CD4-positive, alpha-beta T cell treated with Interleukin-2 at 100 ng/mL for 4 hours (primary cell): ENCODE measurements around the gene ZNF492.
"Not testable (repeated sequence)": the region's sequence is repeated elsewhere in the genome, so short reads cannot be mapped to it uniquely, and the experiment has no call there.

Experiments used
- DNase-seq: peaks from one replicate; pipeline ENCODE4 v3.0.0-alpha.2; 2020; ENCODE audit warnings: low spot score

Gene ZNF492

DNA sequence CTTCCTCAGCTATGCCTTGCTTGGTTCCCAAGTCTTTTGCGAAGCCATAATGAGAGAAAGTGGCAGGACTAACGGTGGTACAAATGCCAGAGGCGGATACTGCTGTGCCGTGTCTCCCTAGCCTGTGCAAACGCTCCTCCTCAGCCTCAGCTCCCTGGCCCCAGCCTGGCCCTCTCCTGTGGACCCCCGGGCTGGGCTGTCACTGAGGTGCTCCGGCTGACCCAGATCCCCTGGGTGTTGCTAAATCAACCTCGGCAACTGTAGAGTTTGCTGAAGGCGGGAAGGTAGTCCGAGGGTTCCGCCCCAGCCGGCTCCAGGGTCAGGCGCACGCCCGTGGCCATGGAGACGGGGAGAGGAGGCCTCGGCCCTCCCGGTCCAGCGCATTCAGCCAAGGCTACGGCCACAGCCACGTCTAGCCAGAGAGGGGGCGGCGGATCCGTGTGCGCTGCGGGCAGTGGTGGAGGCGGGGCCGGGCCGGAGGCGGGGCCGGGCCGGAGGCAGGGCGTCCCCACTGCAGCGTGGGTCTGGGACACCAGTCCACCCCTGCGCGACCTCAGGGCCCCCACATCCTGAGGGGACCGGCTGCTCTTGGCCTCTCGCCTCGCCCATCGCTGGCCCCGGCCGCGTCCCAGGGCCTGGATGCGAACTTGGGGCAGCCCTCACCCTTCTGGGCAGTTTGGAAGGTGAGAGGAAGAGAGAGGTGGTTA lies 16.4 kb upstream of the ZNF492 start:
- DNase-seq: no peak

DNA sequence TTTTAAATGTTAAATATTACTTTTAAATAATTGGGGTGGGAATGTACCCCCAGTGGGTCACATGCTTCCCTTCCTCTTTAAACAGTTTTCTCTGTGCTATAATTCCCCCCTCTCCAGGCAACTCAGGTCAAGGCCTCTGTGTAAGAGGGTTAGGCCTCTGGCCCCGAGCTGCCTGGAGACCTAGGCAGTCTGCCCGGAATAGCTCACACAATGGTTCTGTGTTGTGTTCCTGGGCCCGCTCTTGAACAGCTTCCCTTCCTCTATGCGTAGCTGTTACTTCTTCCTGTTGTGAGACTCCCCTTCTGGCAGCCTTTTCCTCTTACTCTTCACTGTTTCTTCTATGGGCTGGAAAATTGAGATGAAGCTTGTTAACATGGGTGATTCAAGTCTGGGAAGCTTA lies 14.8 kb upstream of the ZNF492 start:
- DNase-seq: no peak

DNA sequence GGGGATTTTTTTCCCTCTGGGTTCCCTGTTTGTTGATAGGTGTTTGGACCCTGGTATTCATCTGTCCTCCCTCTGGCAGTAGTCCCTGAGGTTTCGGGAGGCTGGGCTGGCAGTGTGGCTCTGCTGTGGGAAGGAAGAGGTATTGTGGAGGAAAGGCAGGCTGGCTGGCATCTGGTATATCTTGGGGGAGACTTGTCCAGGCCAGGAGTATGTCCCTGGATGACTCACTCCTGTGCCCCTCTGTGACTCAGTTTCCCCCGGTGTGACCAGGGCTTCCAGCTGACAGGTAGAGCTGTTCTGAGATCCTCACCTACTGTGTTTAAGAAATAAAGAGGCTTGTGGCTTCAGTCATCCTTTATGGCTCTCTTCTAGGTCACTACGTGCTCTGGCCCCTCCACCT lies 14.2 kb upstream of the ZNF492 start:
- DNase-seq: no peak

DNA sequence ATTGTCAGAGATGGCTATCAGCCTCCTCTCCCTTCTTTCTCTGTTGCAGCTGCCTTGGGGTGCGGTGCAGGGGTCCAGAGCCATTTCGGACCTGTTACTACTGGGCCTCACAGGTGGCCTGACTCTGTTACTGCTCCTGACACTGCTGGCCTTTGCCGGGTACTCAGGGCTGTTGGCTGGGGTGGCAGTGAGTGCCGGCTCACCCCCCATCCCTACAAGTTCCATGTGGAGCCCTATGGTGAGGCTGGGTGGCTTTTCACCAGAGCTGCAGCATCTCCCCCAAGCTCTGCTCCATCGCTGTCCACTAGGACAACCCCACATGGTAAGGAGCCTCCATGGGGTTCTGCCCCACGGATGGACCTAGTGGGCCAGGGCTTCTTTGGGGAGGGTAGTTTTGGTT lies 13.7 kb upstream of the ZNF492 start:
- DNase-seq: no peak

DNA sequence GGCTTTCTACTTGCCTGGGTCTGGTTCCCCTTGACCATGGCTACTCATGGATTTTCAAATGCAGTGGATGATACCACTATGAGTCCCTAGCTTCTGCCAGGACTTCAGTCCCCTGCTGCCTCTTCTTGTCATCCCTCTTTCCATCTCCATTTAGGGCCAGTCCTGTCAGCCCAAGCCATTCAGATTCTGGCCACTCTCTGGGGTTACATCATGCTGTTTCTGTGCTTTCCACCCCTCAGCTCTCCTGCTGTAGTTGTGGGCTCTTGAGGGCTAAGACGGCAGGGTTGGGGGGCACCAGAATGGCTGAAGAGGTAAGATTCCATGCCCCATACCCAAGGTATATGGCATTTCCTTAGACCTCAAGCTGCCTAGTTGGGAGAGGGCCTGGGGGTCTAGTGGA lies 13.2 kb upstream of the ZNF492 start:
- DNase-seq: no peak

DNA sequence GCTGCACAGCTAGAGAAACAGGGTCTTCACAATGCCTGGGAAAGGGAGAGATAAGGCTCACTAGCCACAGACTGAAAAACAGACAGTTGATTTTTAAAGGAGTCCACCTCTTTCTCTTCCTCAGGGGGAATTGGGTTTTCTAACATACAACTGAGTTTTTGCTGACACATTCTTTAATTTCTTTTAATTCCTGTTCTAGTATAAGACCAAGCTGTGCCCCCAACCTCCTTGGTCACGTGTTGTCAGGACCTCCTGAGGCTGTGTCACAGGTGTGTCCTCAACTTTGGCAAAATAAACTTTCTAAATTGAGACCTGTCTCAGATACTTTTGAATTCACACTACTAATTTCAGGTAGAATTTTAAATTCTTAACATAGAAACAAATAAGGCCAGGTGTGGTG lies 12.1 kb upstream of the ZNF492 start:
- no peak for DNase-seq

DNA sequence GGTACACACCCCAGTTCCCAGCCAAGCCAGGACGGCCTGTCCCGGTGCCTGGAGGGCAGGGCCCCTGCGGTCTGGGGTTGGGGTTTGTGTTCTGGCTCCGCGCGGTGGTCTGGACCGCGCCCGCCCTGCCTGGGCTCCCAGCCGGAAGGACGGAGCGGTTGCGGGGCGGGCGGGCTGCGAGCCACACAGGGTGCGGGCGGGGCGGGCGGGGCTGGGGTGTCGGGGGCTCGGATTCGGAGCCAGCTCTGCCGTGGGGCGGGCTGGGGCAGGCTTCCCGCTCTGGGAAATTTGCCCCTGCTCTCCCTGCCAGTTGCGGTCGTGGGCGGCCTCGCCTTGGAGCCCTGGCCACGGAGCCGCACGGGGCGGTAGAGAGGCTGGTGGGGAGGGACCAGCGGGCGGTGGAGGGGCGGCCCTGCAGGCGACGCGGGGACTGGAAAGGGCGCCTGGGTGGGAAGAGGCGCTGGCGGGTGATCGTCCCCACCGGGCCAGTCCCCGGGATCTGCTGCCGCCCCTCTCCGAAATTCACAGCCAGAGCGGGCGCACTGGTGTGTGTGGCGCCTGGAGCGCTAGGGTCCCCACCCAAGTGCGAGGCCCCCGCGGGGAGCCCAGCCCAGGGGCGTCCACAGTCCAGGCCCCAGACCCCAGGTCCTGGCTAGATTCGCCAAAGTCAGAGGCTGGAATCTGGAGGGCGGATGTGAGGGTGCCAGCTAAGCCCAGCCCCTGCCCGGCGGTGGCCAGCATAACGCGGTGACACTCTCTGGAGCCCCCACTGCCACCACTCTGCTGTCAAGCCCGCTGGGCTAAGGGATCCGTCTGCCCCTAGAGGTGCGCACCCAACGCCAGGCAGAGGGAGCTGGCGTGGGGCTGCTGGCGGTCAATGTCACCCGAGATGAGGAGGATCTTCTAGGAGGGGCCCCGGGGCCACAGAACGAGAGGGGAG lies 11.0 kb upstream of the ZNF492 start:
- DNase-seq: no peak

DNA sequence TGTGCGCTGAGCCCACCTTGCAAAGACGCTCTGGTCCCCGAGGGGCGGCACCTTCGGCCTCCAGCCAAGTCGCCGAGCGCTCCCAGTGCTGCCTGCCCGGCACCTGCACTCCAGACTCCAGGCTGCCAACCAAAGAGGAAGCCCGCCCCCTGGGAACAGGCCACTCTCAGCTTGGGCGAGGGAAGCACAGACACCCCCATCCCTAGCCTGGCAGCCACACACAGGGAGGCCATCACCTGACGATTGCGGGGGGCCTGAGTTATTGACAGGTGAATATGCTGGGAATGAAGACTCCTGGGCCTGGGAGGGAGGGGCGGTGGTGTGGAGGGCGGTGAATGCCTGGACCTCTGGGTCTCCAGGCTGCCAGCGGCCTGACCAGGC lies 10.3 kb upstream of the ZNF492 start:
- no peak for DNase-seq

DNA sequence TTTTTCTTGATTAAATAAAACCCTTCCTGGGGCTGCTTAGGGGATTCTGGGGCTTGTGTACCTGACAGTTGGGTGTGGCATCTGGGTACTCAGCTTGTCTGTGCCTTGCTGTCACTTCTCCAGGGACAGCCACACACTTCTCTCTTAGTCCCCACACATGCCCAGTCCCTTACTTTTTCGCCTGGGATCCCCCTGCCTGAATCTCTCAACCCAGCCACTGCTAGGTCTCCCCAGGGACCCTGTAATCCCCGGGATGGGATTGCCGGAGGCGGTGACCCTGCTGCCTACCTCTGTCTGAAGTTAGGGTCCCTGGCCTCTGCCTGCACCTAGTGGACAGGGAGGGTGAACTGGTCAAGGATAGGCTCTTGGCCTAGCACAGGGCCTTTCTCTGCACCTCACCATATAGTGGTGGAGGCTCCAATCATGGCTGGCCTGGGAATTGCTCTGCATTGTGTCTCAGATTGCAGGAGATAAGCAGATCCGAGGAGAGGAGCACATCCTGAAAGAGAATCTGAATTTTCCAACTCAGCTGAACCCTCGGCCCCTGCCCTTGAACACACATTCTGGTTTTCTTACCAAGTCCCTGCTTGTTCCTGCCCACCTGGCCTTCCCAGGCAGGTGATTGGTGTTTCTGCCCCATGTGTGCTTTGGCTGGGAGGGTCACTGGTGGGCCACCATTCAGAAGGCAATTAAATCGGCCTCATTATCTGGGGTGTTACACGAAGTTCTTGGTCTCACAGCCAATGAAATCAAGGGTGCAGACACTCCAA lies 8.7 kb upstream of the ZNF492 start:
- no peak for DNase-seq

DNA sequence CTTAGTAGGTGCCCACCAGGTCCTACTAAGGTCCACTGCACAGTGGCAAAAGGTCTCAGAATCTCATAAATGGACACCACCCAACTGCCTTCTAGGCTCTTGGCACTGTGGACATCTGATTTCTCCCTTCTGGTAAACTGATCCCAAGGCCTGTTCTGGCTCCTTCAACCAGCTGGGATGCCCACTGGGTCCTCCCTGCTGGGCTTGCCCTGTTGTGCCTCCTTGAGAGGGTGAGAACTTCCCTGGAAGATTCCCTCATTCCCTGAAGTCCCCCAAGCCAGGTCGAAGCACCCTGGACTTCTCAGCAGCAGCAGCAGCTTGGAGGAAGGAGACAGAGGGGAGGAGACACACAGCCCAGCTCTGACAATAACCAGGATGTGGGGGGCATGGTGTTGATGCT lies 6.6 kb upstream of the ZNF492 start:
- DNase-seq: no peak

DNA sequence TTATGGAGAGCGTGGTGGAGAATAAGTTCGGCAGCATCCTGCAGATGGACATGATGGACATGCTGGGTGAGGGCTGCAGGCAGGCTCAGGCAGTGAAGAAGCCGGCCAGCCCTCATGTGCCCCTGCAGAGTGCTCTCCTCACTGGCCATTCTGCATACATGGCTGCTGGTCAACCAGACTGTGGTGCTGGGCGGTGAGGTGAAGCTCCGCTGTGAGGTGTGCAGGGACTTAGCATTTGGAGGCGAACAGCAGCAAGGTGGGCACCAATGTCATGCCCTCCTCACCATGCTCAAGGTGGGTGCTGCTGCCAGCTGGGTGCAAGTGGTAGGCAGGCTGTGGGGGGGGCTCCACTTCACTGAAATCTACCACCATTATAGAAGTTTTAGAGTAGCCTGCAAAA lies 5.7 kb upstream of the ZNF492 start:
- no peak for DNase-seq

DNA sequence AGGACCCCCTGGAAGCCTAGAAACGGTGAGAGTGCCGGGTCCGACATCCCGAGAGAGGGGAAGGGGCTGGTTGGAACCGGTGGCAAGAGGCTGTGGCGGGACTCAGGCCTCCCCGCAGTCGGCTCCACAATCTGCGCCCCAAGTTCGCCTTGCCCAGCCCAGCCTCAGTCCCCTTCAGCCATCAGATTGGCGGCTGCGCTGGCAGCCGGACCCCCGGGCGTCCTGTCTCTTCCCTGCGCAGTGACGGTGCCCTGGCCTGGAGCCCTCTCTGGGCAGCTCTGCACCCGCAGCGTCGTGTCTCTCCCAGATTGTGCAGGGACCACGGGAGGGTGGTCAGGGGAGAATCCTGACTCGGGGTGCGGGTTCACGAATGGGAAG lies 315 bp downstream of the ZNF492 start:
- DNase-seq: no peak

DNA sequence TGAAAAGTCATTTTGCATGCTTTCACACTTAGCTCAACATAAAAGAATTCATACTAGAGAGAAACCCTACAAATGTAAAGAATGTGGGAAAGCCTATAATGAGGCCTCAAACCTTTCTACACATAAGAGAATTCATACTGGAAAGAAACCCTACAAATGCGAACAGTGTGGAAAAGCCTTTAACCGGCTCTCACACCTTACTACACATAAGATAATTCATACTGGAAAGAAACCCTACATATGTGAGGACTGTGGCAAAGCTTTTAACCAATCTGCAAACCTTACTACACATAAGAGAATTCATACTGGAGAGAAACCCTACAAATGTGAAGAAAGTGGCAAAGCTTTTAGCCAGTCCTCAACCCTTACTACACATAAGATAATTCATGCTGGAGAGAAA lies 51.4 kb downstream of the ZNF492 start:
- DNase-seq: not testable (repeated sequence)

DNA sequence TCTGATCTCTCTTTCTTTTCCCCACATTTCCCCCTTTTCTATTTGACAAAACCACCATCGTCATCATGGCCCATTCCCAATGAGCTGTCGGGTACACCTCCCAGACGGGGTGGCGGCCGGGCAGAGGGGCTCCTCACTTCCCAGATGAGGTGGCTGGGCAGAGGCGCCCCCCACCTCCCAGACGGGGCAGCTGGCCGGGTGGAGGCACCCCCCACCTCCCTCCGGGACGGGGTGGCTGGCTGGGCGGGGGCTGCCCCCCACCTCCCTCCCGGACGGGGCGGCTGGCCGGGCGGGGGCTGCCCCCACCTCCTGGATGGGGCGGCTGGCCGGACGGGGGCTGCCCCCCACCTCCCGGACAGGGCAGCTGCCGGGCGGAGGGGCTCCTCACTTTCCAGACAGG lies 68.5 kb downstream of the ZNF492 start:
- not testable (repeated sequence) for DNase-seq

DNA sequence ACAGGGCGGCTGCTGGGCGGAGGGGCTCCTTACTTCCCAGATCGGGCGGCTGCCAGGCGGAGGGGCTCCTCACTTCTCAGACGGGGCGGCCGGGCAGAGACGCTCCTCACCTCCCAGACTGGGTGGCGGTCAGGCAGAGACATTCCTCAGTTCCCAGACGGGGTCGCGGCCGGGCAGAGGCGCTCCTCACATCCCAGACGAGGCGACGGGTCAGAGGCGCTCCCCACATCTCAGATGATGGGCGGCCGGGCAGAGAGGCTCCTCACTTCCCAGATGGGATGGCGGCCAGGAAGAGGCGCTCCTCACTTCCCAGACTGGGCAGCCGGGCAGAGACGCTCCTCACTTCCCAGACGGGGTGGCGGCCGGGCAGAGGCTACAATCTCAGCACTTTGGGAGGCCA lies 69.0 kb downstream of the ZNF492 start:
- DNase-seq: not testable (repeated sequence)

DNA sequence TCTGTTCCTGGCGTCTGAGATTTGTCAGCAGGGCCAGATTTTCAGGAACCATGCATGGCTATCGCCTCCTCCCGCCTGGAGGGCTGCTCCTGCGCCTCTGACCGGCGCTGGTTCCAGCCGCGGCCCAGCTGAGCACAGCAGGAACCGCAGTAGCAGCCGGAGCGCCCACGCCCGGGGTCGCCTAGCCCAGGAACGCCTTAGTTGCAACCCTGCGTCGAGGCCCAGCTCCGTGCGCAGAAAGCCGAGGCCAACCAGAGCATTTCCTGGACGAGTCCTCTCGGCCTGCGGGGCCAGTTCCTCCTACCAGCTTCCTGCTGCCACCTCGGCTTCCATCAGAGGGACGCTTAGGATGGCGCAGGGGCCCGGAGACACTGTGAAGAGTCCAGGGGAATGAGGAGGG lies 74.9 kb downstream of the ZNF492 start:
- no peak for DNase-seq
